GM10266 (cell line): Measurements from ENCODE around the gene SIX5.
"Not testable (repeated sequence)": the region's sequence is repeated elsewhere in the genome, so short reads cannot be mapped to it uniquely, and the experiment has no call there.

ENCODE experiments used
- DNase-seq: peaks from one replicate; pipeline ENCODE4 v3.0.0; 2012; ENCODE audit errors: extremely low spot score
- TF ChIP-seq, protein P1 (sequence below): IDR thresholded peaks from 2 replicates; pipeline ENCODE4 v1.5.1; 2012; ENCODE audit warnings: mild to moderate bottlenecking, low read depth; ENCODE audit not compliant: control insufficient read depth, insufficient read depth; ENCODE audit errors: missing control alignments

Gene SIX5

GRCh38 chr19:45733160-45733810, 35.8 kb downstream of the SIX5 start, which contains the start of gene MEIOSIN:
MEIOSIN (plus strand) TSS chr19:45733439; CDS start chr19:45735377, 1,938 bp downstream.
- TF ChIP-seq, protein P1, sequence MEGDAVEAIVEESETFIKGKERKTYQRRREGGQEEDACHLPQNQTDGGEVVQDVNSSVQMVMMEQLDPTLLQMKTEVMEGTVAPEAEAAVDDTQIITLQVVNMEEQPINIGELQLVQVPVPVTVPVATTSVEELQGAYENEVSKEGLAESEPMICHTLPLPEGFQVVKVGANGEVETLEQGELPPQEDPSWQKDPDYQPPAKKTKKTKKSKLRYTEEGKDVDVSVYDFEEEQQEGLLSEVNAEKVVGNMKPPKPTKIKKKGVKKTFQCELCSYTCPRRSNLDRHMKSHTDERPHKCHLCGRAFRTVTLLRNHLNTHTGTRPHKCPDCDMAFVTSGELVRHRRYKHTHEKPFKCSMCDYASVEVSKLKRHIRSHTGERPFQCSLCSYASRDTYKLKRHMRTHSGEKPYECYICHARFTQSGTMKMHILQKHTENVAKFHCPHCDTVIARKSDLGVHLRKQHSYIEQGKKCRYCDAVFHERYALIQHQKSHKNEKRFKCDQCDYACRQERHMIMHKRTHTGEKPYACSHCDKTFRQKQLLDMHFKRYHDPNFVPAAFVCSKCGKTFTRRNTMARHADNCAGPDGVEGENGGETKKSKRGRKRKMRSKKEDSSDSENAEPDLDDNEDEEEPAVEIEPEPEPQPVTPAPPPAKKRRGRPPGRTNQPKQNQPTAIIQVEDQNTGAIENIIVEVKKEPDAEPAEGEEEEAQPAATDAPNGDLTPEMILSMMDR = no peak
- no peak for DNase-seq

- TF ChIP-seq, protein P1 = peak; percentile 50
- DNase-seq = peak; percentile 96
Measured at GRCh38 chr19:45730368-45731288, 38.4 kb downstream of the SIX5 start, which contains the start of gene FBXO46. FBXO46 (minus strand) TSS chr19:45730896; CDS start chr19:45713495, 17,401 bp downstream.

DNA sequence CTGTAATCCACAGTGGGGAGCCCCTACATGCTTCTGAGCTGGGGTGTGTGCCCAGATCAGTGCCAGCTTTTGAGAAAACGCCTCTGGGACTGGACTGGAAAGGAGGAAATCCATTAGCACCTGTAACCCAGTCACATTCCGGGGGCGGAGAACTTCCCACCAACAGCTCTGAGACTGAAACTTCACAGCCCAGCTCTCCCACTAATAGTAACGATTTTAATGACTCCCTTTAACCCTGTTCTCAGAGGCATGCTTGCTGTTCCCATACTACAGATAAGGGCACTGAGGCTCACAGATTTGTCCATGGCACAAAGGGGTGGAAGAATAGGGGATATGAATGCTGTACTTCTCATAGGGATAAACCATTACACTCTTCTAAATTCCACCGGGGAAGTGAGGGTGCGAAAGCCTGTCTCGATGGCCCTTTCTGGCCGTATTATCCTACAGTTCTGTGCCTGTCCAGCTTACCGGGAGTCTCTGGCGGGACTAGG, 39.2 kb downstream of the SIX5 start:
- peak; percentile 66 for DNase-seq
- TF ChIP-seq, protein P1 = no peak

- not testable (repeated sequence) for DNase-seq
Measured at GRCh38 chr19:45728683-45729082, 40.4 kb downstream of the SIX5 start.

DNA sequence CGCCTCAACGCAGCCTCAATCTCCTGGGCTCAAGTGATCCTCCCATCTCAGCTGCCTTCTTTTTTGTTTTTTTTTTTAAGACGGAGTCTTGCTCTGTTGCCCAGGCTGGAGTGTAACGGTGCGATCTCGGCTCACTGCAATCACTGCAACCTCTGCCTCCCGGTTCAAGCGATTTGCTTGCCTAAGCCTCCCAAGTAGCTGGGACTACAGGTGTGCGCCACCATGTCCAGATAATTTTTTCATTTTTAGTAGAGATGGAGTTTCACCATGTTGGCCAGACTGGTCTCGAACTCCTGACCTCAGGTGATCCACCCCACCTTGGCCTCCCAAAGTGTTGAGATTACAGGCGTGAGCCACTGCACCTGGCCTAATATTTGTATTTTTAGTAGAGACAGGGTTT, 49.0 kb downstream of the SIX5 start:
- DNase-seq = not testable (repeated sequence)

GRCh38 chr19:45717983-45718650, 50.9 kb downstream of the SIX5 start:
- DNase-seq = no peak
- TF ChIP-seq, protein P1 = no peak

DNA sequence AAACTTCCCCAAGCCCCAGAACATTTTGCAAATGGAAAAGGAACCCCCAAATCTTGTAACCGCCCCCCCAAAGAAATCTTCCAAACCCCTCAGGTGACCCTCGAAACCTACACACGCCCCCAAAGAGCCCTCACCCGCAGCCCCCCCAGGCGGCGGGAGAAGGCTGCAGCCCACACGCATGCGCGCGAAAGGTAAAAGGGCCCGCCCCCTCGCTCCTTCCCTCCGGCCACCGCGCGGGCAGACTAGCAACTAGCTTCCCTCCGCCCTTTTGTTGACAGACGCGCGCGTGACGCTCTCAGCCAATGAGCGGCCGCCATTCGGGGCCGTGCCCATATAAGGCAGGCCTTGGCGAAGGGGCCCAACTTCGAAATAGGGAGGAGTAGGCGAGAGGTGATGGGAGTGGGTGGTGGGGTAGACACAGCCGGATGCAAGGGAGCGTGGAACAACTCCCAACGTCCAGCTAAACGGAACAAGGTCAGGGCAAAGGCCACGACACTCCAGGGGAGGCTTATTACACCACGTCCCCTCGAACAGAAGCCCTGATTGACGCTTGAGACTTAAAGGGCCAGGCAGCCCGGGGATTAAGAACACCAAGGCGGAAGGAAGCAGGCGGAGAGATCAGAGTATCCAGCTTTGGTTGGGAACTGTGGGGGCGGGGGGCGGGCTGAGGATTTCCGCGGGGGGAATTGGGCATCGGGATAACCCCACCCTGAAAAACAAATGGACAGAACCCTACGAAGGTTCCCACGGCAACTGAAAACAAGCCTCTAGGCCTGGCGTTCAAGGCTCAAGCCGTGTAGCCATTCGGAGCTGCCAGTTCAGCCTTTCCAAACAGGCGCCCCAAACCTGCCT, 51.7 kb downstream of the SIX5 start:
- DNase-seq = peak; percentile 96
- TF ChIP-seq, protein P1 = peak; percentile 33
